ENCODE data around the gene ZNRD2. TPM values are rescaled to one million over a fixed set of nuclear protein-coding genes. Genes with fewer than 3 reads are reported as not detected.
A peak's percentile ranks its signal among the peaks of the same experiment; 100 is the strongest.

ZNRD2 gene
- total RNA-seq, 2 experiments from 2014 or later = 38.7 to 39.9 TPM

DNA sequence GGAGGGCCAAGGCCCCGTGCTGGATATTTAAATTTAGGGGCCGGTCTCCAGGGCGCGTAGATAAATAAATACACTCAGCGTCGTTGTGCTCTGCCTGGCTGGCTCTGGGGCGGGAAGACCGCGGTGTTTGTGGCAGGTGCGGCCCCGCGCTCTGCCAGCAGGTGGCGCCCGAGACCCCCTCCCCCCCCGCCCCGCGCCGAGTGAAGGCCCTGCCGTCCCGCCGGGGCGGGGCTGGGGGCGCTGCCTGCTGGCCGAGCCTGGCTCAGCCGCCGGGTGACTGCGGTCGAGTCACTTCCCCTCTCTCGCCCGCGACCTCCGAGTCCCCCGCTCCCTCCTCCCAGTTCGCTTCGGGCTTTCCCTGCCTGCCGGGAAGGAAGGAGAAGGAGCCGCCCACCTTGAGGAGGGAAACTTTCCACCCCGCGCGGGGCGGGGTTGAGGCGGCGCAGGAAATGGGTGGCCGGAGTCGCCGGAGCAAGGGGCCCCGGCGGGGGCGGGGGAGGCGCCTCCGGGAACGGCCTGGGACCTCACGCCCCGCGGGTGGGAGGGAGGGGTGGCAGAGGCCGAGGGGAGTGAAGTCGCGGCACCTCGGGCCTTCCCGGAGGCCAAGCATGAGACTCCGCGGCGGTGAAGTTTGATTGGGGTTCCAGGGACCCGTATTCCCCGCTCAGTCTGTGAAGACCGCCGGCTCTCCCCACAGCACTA, 4.0 kb downstream of the ZNRD2 start:
- POLR2A ChIA-PET = interaction anchor here (1.4 to 5.5 kb wide), 16 partner anchors 8 to 285 kb away, joined by 3 to 92 read pairs (median 19); partner anchors contain the start of genes LTBP3, MALAT1, MAP3K11 and PCNX3
- Mint-ChIP-seq H3K4me1 (ENCODE audit: low read depth) (peaks cover 70% of the 10 kb centered on the region), H3K27me3 (no peaks in the 10 kb centered on the region), H3K9me3 (no peaks in the 10 kb centered on the region), H3K36me3 (ENCODE audit: low read depth) (peaks cover 51% of the 10 kb centered on the region), H3K4me3 (peak overlapping the region; percentile 98), H3K27ac (peak overlapping the region; percentile 98)
- H3K27me3 ChIP-seq (ENCODE audit: control insufficient read depth in 1 of 2, insufficient read depth in 2 of 2, low read length in 2 of 2) = no peaks in the 10 kb centered on the region
- ATAC-seq (ENCODE audit: poor library complexity) (peak; percentile 21), DNase-seq (peak; percentile 65 to 97 (median 79))
- TF ChIP-seq, protein P1, sequence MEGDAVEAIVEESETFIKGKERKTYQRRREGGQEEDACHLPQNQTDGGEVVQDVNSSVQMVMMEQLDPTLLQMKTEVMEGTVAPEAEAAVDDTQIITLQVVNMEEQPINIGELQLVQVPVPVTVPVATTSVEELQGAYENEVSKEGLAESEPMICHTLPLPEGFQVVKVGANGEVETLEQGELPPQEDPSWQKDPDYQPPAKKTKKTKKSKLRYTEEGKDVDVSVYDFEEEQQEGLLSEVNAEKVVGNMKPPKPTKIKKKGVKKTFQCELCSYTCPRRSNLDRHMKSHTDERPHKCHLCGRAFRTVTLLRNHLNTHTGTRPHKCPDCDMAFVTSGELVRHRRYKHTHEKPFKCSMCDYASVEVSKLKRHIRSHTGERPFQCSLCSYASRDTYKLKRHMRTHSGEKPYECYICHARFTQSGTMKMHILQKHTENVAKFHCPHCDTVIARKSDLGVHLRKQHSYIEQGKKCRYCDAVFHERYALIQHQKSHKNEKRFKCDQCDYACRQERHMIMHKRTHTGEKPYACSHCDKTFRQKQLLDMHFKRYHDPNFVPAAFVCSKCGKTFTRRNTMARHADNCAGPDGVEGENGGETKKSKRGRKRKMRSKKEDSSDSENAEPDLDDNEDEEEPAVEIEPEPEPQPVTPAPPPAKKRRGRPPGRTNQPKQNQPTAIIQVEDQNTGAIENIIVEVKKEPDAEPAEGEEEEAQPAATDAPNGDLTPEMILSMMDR (IDR thresholded peaks at IDR 0.05) = peak; percentile 99
- H3K9me3 ChIP-seq (ENCODE audit: control insufficient read depth in 1 of 2, insufficient read depth in 1 of 2, low read length in 2 of 2) = no peaks in the 10 kb centered on the region
- intact Hi-C loops (cut with DNase I, micrococcal nuclease) = loop anchor here (1.0 to 10.0 kb wide), 6 partner anchors 14 to 547 kb away; partner anchors contain the start of genes MAP3K11 (in 1 of the 2), PCNX3 (in 1 of the 2), RELA (in 1 of the 2) and SCYL1 (in 1 of the 2)
- H3K36me3 ChIP-seq (ENCODE audit: insufficient read depth, low read length) = peaks cover 25% of the 10 kb centered on the region
- peaks cover 82% of the 10 kb centered on the region for H3K4me1 ChIP-seq (ENCODE audit: insufficient read depth, low read length)
- peak overlapping the region; percentile 89 for H3K4me3 ChIP-seq (ENCODE audit: low read length)
- H3K27ac ChIP-seq (ENCODE audit: low read depth in 1 of 2, low read length in 2 of 2) = peak overlapping the region; percentile 87 to 99
- CTCF ChIA-PET = interaction anchor here (1.3 to 4.4 kb wide), 6 partner anchors 14 to 34 kb away, joined by 7 to 64 read pairs (median 22); no protein-coding TSS in a partner anchor

DNA sequence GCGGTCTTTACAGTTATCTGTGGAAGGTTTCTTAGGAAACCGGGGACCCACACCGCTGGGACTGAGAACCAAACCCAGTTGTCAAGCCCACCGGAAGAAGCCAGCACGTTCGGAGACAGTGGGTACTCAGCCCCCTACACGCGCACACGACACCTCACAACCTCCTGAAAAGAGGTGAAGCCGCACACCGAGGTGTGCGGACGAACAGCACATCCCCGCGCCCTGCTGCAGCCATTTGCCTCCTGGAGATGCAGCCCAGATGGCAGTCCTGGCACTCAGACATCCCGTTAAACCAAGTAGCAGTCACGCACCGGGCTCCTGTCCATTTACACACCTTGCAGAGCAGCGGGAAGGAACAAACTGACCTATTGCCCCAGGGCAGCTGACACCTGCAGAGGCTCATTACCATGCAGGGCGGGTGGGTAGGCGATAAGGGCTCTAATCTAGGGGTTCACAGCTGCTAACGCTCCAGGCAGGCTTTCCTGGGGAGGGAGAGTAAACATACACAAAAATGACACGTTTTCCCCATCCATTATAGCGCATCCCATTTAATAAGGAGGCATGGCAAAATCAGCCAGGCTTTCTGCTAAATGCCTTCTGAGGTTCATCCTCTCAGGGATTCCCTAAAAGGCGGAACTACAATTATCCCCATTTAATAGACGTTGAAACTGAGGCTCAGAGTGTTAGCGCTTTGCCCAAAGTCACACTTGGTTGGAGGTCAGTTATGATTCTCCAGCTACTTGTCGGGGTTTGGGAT, 4.7 kb downstream of the ZNRD2 start:
- H3K27ac Mint-ChIP-seq = peak overlapping the region; percentile 98
- H3K9me3 Mint-ChIP-seq = no peaks in the 10 kb centered on the region
- Histone ChIP-seq H3K27me3 (ENCODE audit: control insufficient read depth in 1 of 2, insufficient read depth in 2 of 2, low read length in 2 of 2) (no peaks in the 10 kb centered on the region), H3K36me3 (ENCODE audit: insufficient read depth, low read length) (peaks cover 32% of the 10 kb centered on the region), H3K4me1 (ENCODE audit: insufficient read depth, low read length) (peaks cover 78% of the 10 kb centered on the region), H3K27ac (ENCODE audit: low read depth in 1 of 2, low read length in 2 of 2) (peak overlapping the region; percentile 87 to 99), H3K4me3 (ENCODE audit: low read length) (peak overlapping the region; percentile 89), H3K9me3 (ENCODE audit: control insufficient read depth in 1 of 2, insufficient read depth in 1 of 2, low read length in 2 of 2) (no peaks in the 10 kb centered on the region)
- DNase-seq (peak in 2 of 14 experiments; percentile 47 to 79), ATAC-seq (ENCODE audit: poor library complexity) (peak; percentile 5)
- TF ChIP-seq, protein P1 (IDR thresholded peaks at IDR 0.05) = no peak
- intact Hi-C loops (cut with DNase I, micrococcal nuclease) = loop anchor here (1.0 to 10.0 kb wide), 6 partner anchors 13 to 548 kb away; partner anchors contain the start of genes MAP3K11 (in 1 of the 2), PCNX3 (in 1 of the 2), RELA (in 1 of the 2) and SCYL1 (in 1 of the 2)
- POLR2A ChIA-PET = interaction anchor here (1.1 to 3.6 kb wide), 20 partner anchors 9 to 440 kb away, joined by 4 to 42 read pairs (median 12); partner anchors contain the start of genes LTBP3, MALAT1, PCNX3 and SCYL1
- peak overlapping the region; percentile 98 for H3K4me3 Mint-ChIP-seq
- H3K4me1 Mint-ChIP-seq (ENCODE audit: low read depth) = peaks cover 62% of the 10 kb centered on the region
- H3K27me3 Mint-ChIP-seq = no peaks in the 10 kb centered on the region
- peaks cover 46% of the 10 kb centered on the region for H3K36me3 Mint-ChIP-seq (ENCODE audit: low read depth)
- CTCF ChIA-PET = interaction anchor here (0.9 to 4.1 kb wide), 3 partner anchors 13 to 35 kb away, joined by 3 to 31 read pairs (median 30); no protein-coding TSS in a partner anchor

Data from CD4-positive, alpha-beta T cell (primary cell).